ENCODE data around the gene ERVW-1. TPM values are rescaled to one million over a fixed set of nuclear protein-coding genes. Genes with fewer than 3 reads are reported as not detected.
"Not testable (repeated sequence)": the region's sequence is repeated elsewhere in the genome, so short reads cannot be mapped to it uniquely, and the experiment has no call there.

ERVW-1 gene, protein sequence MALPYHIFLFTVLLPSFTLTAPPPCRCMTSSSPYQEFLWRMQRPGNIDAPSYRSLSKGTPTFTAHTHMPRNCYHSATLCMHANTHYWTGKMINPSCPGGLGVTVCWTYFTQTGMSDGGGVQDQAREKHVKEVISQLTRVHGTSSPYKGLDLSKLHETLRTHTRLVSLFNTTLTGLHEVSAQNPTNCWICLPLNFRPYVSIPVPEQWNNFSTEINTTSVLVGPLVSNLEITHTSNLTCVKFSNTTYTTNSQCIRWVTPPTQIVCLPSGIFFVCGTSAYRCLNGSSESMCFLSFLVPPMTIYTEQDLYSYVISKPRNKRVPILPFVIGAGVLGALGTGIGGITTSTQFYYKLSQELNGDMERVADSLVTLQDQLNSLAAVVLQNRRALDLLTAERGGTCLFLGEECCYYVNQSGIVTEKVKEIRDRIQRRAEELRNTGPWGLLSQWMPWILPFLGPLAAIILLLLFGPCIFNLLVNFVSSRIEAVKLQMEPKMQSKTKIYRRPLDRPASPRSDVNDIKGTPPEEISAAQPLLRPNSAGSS
- 0.22 TPM for total RNA-seq

- intact Hi-C loops (cut with DNase I); DNase-seq (ENCODE audit: low spot score); ATAC-seq: not testable (repeated sequence)
Observed at GRCh38 chr7:92477681-92478080, at the start of gene ERVW-1. TSS of gene ERVW-1 (minus strand) at chr7:92477946. CDS start at chr7:92470381, 7,565 bp downstream.

DNA sequence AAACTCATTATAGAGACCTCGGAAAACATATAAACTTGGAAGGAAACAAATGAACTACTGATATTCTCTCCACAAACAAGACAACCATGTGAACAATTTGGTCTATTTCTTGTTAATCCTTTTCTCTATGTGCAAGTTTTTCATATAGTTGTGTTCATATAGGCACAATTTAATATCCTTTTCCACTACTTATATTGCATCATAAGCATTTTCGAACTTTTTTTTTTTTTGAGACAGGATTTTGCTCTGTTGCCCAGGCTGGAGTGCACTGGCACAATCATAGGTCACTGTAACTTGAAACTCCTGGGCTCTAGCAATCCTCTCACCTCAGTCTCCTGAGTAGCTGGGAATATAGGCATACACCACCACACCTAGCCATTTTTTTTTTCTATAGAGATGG, 45.4 kb upstream of the ERVW-1 start:
- DNase-seq (ENCODE audit: low spot score) (no peak), ATAC-seq (no peak)
- intact Hi-C loops (cut with DNase I): no loop called here

GRCh38 chr7:92520024-92520423, 42.3 kb upstream of the ERVW-1 start:
- intact Hi-C loops (cut with DNase I): no loop called here
- ATAC-seq (no peak), DNase-seq (ENCODE audit: low spot score) (no peak)

DNA sequence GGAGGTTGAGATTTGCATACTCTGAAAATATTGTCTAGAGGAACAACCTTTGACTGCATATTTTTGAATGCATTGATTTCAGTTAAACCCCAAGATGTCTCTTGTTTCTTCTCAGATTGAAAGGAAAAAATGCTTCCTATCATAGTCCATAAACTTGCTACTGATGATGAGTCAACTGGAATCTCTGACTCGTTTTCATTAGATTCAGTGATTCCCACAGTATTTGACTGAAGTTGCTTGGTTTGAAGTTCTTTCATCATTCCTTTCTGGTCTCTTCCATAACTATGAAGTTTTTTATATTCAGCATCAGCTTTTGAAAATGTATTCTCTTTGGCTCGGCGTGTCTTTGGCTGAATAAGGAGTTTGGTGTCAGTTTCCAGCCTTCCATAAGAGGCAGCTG, 39.9 kb upstream of the ERVW-1 start:
- no peak for ATAC-seq
- no peak for DNase-seq (ENCODE audit: low spot score)
- intact Hi-C loops (cut with DNase I): no loop called here

GRCh38 chr7:92513167-92513902, 35.6 kb upstream of the ERVW-1 start:
- DNase-seq (ENCODE audit: low spot score) (no peak), ATAC-seq (no peak)
- intact Hi-C loops (cut with DNase I): no loop called here

GRCh38 chr7:92508946-92509345, 31.2 kb upstream of the ERVW-1 start:
- no peak for DNase-seq (ENCODE audit: low spot score)
- no peak for ATAC-seq
- intact Hi-C loops (cut with DNase I): no loop called here

- DNase-seq (ENCODE audit: low spot score) (no peak), ATAC-seq (no peak)
- intact Hi-C loops (cut with DNase I): no loop called here
Observed at GRCh38 chr7:92506363-92506762, 28.6 kb upstream of the ERVW-1 start.

DNA sequence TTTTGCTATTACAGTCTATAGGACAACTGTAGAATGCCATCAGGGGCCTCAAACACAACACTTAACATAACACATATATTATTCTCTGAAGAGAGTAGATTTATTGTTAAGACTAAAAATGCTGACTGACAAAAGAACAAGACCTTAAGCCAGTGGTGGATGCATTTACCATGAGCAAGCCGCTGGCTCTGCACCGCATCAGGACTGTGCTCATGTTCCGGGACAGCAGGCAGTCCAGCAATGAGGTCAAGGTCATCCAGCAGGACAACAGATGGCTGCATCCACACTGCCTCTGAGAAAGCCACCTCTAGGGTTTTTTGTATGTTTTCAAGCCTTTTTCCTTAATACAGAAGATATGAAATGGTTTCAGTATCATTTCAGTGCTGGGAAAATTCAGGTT, 26.8 kb upstream of the ERVW-1 start:
- intact Hi-C loops (cut with DNase I): no loop called here
- ATAC-seq (no peak), DNase-seq (ENCODE audit: low spot score) (no peak)

- intact Hi-C loops (cut with DNase I): no loop called here
- no peak for ATAC-seq
Observed at GRCh38 chr7:92503767-92504166, 26.0 kb upstream of the ERVW-1 start.

GRCh38 chr7:92498557-92498956, 20.8 kb upstream of the ERVW-1 start:
- intact Hi-C loops (cut with DNase I): no loop called here
- ATAC-seq (no peak), DNase-seq (ENCODE audit: low spot score) (no peak)

More at GRCh38 chr7:92503767-92504166, 26.0 kb upstream of the ERVW-1 start:
- no peak for DNase-seq (ENCODE audit: low spot score)

DNA sequence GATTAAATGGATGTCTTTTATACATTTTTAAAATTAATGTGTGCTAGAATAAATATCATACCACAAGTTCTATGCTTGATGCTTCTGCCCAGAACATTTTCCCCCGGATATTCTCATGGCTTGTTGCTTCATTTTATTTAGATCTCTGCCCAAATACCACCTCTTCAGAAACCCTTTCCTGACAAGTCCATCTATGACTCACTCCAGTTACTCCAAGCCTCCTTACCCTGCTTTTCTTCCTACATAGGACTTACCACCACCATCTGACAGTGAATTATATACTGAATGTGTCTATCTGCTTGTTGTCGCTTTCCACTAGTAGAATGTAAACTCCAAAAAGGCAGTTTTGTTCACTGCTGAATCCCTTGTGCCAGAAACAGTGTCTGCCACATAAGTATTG, 19.1 kb upstream of the ERVW-1 start:
- intact Hi-C loops (cut with DNase I): no loop called here
- DNase-seq (ENCODE audit: low spot score) (no peak), ATAC-seq (no peak)

DNA sequence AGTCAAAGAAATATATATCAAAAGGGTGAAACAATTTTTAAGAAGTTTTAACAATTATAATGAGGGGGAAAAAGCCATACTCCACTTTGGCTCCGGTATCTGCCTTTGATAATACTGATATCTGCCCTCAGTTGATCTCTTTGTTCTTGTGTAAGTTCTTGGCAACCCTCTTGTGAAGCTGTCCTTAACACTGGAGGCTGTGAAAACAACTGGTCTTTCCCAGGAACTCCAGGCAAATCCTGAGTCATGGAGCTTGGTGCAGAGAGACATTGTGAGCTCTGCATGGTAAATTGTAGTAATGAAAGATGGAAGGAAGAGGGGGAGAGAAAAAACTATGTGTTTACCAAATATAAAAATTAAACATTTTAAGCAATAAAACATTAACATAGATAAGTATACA, 11.9 kb upstream of the ERVW-1 start:
- ATAC-seq: no peak
- no peak for DNase-seq (ENCODE audit: low spot score)
- intact Hi-C loops (cut with DNase I): no loop called here

- intact Hi-C loops (cut with DNase I): no loop called here
- ATAC-seq (no peak), DNase-seq (ENCODE audit: low spot score) (no peak)
Observed at GRCh38 chr7:92487804-92488203, 10.1 kb upstream of the ERVW-1 start.

- DNase-seq (ENCODE audit: low spot score) (no peak), ATAC-seq (no peak)
- intact Hi-C loops (cut with DNase I): no loop called here
Observed at GRCh38 chr7:92485974-92486373, 8.2 kb upstream of the ERVW-1 start.

- DNase-seq (ENCODE audit: low spot score): no peak
- ATAC-seq: no peak
Observed at GRCh38 chr7:92485267-92485892, 7.6 kb upstream of the ERVW-1 start.

GRCh38 chr7:92484226-92484625, 6.5 kb upstream of the ERVW-1 start:
- DNase-seq (ENCODE audit: low spot score); intact Hi-C loops (cut with DNase I); ATAC-seq: not testable (repeated sequence)

More at GRCh38 chr7:92485267-92485892, 7.6 kb upstream of the ERVW-1 start:
- intact Hi-C loops (cut with DNase I): no loop called here

DNA sequence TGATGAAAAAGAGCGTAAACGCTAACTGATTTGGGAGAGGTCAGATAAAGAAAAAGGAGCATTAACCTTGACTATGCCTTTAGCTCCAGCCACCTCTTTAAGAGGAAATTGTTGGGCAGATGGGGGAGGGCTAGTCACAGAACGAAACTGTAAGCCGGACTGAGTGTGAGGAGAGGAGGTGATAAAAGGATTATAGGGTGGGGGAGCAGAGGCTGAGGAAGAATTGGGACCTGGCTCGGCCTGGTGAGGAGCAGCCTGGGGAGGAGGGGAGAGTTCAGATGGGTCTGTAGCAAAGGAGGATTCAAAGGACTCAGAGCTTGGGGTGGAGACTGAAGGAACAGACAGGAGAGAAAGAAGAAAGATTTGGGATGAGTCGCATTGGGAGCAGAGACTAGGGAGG, 5.9 kb upstream of the ERVW-1 start:
- ATAC-seq; intact Hi-C loops (cut with DNase I); DNase-seq (ENCODE audit: low spot score): not testable (repeated sequence)

DNA sequence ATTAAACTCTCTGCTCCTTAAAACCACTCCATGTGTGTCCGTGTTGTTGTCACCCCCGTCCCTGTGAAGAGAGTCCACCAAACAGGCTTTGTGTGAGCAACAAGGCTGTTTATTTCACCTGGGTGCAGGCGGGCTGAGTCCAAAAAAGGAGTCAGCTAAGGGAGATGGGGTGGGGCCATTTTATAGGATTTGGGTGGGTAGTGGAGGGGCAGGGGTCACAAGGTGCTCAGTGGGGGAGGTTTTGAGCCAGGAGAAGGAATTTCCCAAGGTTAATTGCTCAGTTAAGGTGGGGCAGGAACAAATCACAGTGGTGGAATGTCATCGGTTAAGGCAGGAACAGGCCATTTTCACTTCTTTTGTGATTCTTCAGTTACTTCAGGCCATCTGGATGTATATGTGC, 1.4 kb upstream of the ERVW-1 start:
- intact Hi-C loops (cut with DNase I); ATAC-seq; DNase-seq (ENCODE audit: low spot score): not testable (repeated sequence)

GRCh38 chr7:92478711-92479110, 965 bp upstream of the ERVW-1 start:
- no peak for DNase-seq (ENCODE audit: low spot score)
- no peak for ATAC-seq
- intact Hi-C loops (cut with DNase I): no loop called here

DNA sequence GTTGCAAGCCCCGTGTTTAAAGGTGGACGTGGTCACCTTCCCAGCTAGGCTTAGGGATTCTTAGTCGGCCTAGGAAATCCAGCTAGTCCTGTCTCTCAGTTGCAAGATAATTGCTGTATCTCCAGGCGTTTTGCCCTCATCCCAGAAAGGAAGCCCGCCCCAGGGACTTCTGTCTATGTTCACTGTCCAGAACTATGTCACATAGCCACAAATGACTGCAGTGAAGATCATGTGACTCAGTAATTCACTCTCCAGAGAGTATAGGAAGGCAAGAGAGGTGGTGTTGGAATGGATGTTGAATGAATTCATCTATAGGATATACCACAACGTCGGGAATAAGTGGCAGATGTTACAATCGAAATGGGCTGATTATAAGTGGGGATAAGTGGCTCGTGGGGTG, 349 bp upstream of the ERVW-1 start:
- DNase-seq (ENCODE audit: low spot score) (no peak), ATAC-seq (no peak)
- intact Hi-C loops (cut with DNase I): no loop called here

Measured in sciatic nerve (tissue), 2 donors.